Measurements from ENCODE around the gene DZIP3.

The DZIP3 gene

GRCh38 chr3:108564564-108564963 is 25.0 kb upstream of the DZIP3 start:
- H3K36me3 ChIP-seq (ENCODE audit: insufficient read depth, low read length), result peaks cover 100% of the 10 kb centered on the region
- no peaks in the 10 kb centered on the region for H3K9me3 ChIP-seq (ENCODE audit: insufficient read depth, low read depth, low read length)

GRCh38 chr3:108565506-108565905 is 24.0 kb upstream of the DZIP3 start:
- no peaks in the 10 kb centered on the region for H3K27me3 ChIP-seq (ENCODE audit: insufficient read depth, low read length)
- H3K36me3 ChIP-seq (ENCODE audit: insufficient read depth, low read length), result peaks cover 97% of the 10 kb centered on the region
- no peaks in the 10 kb centered on the region for H3K9me3 ChIP-seq (ENCODE audit: insufficient read depth, low read depth, low read length)
- H3K27ac ChIP-seq (ENCODE audit: low read depth, low read length), result no peak overlapping the region
- WGBS, result 100% methylated on average over 1 of the region's 3 CpGs
- no peak overlapping the region for H3K4me3 ChIP-seq (ENCODE audit: low read length)
- no peaks in the 10 kb centered on the region for H3K4me1 ChIP-seq (ENCODE audit: insufficient read depth, low read length)
- H3K9ac ChIP-seq (ENCODE audit: low read depth, low read length), result no peak overlapping the region

More at GRCh38 chr3:108564564-108564963, 25.0 kb upstream of the DZIP3 start:
- no peak overlapping the region for H3K4me3 ChIP-seq (ENCODE audit: low read length)
- no peaks in the 10 kb centered on the region for H3K4me1 ChIP-seq (ENCODE audit: insufficient read depth, low read length)
- no peaks in the 10 kb centered on the region for H3K27me3 ChIP-seq (ENCODE audit: insufficient read depth, low read length)
- no peak overlapping the region for H3K27ac ChIP-seq (ENCODE audit: low read depth, low read length)
- no peak overlapping the region for H3K9ac ChIP-seq (ENCODE audit: low read depth, low read length)

- no peak overlapping the region for H3K27ac ChIP-seq (ENCODE audit: low read depth, low read length)
- no peaks in the 10 kb centered on the region for H3K27me3 ChIP-seq (ENCODE audit: insufficient read depth, low read length)
- peaks cover 97% of the 10 kb centered on the region for H3K36me3 ChIP-seq (ENCODE audit: insufficient read depth, low read length)
- H3K4me3 ChIP-seq (ENCODE audit: low read length), result no peak overlapping the region
- H3K4me1 ChIP-seq (ENCODE audit: insufficient read depth, low read length), result no peaks in the 10 kb centered on the region
- WGBS, result 100% methylated on average over 1 of the region's 1 CpG
- no peak overlapping the region for H3K9ac ChIP-seq (ENCODE audit: low read depth, low read length)
- no peaks in the 10 kb centered on the region for H3K9me3 ChIP-seq (ENCODE audit: insufficient read depth, low read depth, low read length)
Measured at GRCh38 chr3:108566599-108566998, 22.9 kb upstream of the DZIP3 start.

GRCh38 chr3:108569336-108569735 is 20.2 kb upstream of the DZIP3 start:
- H3K9me3 ChIP-seq (ENCODE audit: insufficient read depth, low read depth, low read length), result no peaks in the 10 kb centered on the region
- H3K9ac ChIP-seq (ENCODE audit: low read depth, low read length), result no peak overlapping the region
- H3K4me3 ChIP-seq (ENCODE audit: low read length), result no peak overlapping the region
- H3K36me3 ChIP-seq (ENCODE audit: insufficient read depth, low read length), result peaks cover 95% of the 10 kb centered on the region
- H3K27me3 ChIP-seq (ENCODE audit: insufficient read depth, low read length), result no peaks in the 10 kb centered on the region
- no peaks in the 10 kb centered on the region for H3K4me1 ChIP-seq (ENCODE audit: insufficient read depth, low read length)
- WGBS, result 95% methylated on average over 4 of the region's 4 CpGs
- no peak overlapping the region for H3K27ac ChIP-seq (ENCODE audit: low read depth, low read length)

- WGBS, result 100% methylated on average over 2 of the region's 2 CpGs
Measured at GRCh38 chr3:108578064-108578463, 11.5 kb upstream of the DZIP3 start.

GRCh38 chr3:108588601-108589000 is 921 bp upstream of the DZIP3 start:
- no peaks in the 10 kb centered on the region for H3K27me3 ChIP-seq (ENCODE audit: insufficient read depth, low read length)
- 3% methylated on average over 8 of the region's 8 CpGs for WGBS
- no peaks in the 10 kb centered on the region for H3K9me3 ChIP-seq (ENCODE audit: insufficient read depth, low read depth, low read length)
- H3K36me3 ChIP-seq (ENCODE audit: insufficient read depth, low read length), result peaks cover 26% of the 10 kb centered on the region
- peak overlapping the region; percentile 97 for H3K27ac ChIP-seq (ENCODE audit: low read depth, low read length)
- H3K4me3 ChIP-seq (ENCODE audit: low read length), result peak overlapping the region; percentile 93
- H3K4me1 ChIP-seq (ENCODE audit: insufficient read depth, low read length), result peaks cover 19% of the 10 kb centered on the region
- H3K9ac ChIP-seq (ENCODE audit: low read depth, low read length), result peak overlapping the region; percentile 96

More at GRCh38 chr3:108578064-108578463, 11.5 kb upstream of the DZIP3 start:
- Histone ChIP-seq H3K4me1 (ENCODE audit: insufficient read depth, low read length) (peaks cover 36% of the 10 kb centered on the region), H3K9ac (ENCODE audit: low read depth, low read length) (no peak overlapping the region), H3K27ac (ENCODE audit: low read depth, low read length) (no peak overlapping the region), H3K27me3 (ENCODE audit: insufficient read depth, low read length) (no peaks in the 10 kb centered on the region), H3K4me3 (ENCODE audit: low read length) (no peak overlapping the region), H3K36me3 (ENCODE audit: insufficient read depth, low read length) (peaks cover 96% of the 10 kb centered on the region), H3K9me3 (ENCODE audit: insufficient read depth, low read depth, low read length) (peaks cover 7% of the 10 kb centered on the region; the same call in 1 of the 2 replicates)

- H3K27ac ChIP-seq (ENCODE audit: low read depth, low read length), result peak overlapping the region; percentile 97
- H3K4me3 ChIP-seq (ENCODE audit: low read length), result peak overlapping the region; percentile 93
- peaks cover 13% of the 10 kb centered on the region for H3K36me3 ChIP-seq (ENCODE audit: insufficient read depth, low read length)
- peak overlapping the region; percentile 96 for H3K9ac ChIP-seq (ENCODE audit: low read depth, low read length)
- H3K9me3 ChIP-seq (ENCODE audit: insufficient read depth, low read depth, low read length), result no peaks in the 10 kb centered on the region
- WGBS, result 3% methylated on average over 11 of the region's 11 CpGs
- no peaks in the 10 kb centered on the region for H3K27me3 ChIP-seq (ENCODE audit: insufficient read depth, low read length)
- H3K4me1 ChIP-seq (ENCODE audit: insufficient read depth, low read length), result peaks cover 19% of the 10 kb centered on the region
Measured at GRCh38 chr3:108589998-108590323, 439 bp downstream of the DZIP3 start.

GRCh38 chr3:108590460-108590859 is 938 bp downstream of the DZIP3 start:
- Histone ChIP-seq H3K27ac (ENCODE audit: low read depth, low read length) (no peak overlapping the region), H3K4me1 (ENCODE audit: insufficient read depth, low read length) (peaks cover 19% of the 10 kb centered on the region)

GRCh38 chr3:108595321-108595720 is 5.8 kb downstream of the DZIP3 start:
- no peak overlapping the region for H3K27ac ChIP-seq (ENCODE audit: low read depth, low read length)
- H3K4me1 ChIP-seq (ENCODE audit: insufficient read depth, low read length), result peaks cover 8% of the 10 kb centered on the region; the same call in 1 of the 2 replicates
- H3K4me3 ChIP-seq (ENCODE audit: low read length), result no peak overlapping the region
- H3K36me3 ChIP-seq (ENCODE audit: insufficient read depth, low read length), result no peaks in the 10 kb centered on the region
- no peaks in the 10 kb centered on the region for H3K27me3 ChIP-seq (ENCODE audit: insufficient read depth, low read length)
- no peaks in the 10 kb centered on the region for H3K9me3 ChIP-seq (ENCODE audit: insufficient read depth, low read depth, low read length)
- WGBS, result 92% methylated on average over 2 of the region's 2 CpGs
- H3K9ac ChIP-seq (ENCODE audit: low read depth, low read length), result no peak overlapping the region

More at GRCh38 chr3:108590460-108590859, 938 bp downstream of the DZIP3 start:
- WGBS, result 68% methylated on average over 3 of the region's 4 CpGs
- Histone ChIP-seq H3K9me3 (ENCODE audit: insufficient read depth, low read depth, low read length) (no peaks in the 10 kb centered on the region), H3K4me3 (ENCODE audit: low read length) (peak overlapping the region; percentile 93), H3K9ac (ENCODE audit: low read depth, low read length) (peak overlapping the region; percentile 96), H3K36me3 (ENCODE audit: insufficient read depth, low read length) (peaks cover 9% of the 10 kb centered on the region; the same call in 1 of the 2 replicates), H3K27me3 (ENCODE audit: insufficient read depth, low read length) (no peaks in the 10 kb centered on the region)

GRCh38 chr3:108598375-108598774 is 8.9 kb downstream of the DZIP3 start:
- no peak overlapping the region for H3K9ac ChIP-seq (ENCODE audit: low read depth, low read length)
- H3K36me3 ChIP-seq (ENCODE audit: insufficient read depth, low read length), result no peaks in the 10 kb centered on the region
- peaks cover 14% of the 10 kb centered on the region for H3K4me1 ChIP-seq (ENCODE audit: insufficient read depth, low read length)
- no CpG with 5 or more reads among the region's 5 CpGs for WGBS
- no peaks in the 10 kb centered on the region for H3K27me3 ChIP-seq (ENCODE audit: insufficient read depth, low read length)
- no peaks in the 10 kb centered on the region for H3K9me3 ChIP-seq (ENCODE audit: insufficient read depth, low read depth, low read length)
- H3K27ac ChIP-seq (ENCODE audit: low read depth, low read length), result no peak overlapping the region
- no peak overlapping the region for H3K4me3 ChIP-seq (ENCODE audit: low read length)

GRCh38 chr3:108599677-108600409 is 10.3 kb downstream of the DZIP3 start:
- Histone ChIP-seq H3K9ac (ENCODE audit: low read depth, low read length) (no peak overlapping the region), H3K27me3 (ENCODE audit: insufficient read depth, low read length) (no peaks in the 10 kb centered on the region), H3K4me3 (ENCODE audit: low read length) (no peak overlapping the region), H3K36me3 (ENCODE audit: insufficient read depth, low read length) (no peaks in the 10 kb centered on the region), H3K27ac (ENCODE audit: low read depth, low read length) (no peak overlapping the region), H3K4me1 (ENCODE audit: insufficient read depth, low read length) (peaks cover 21% of the 10 kb centered on the region), H3K9me3 (ENCODE audit: insufficient read depth, low read depth, low read length) (no peaks in the 10 kb centered on the region)
- no CpG with 5 or more reads among the region's 1 CpG for WGBS
